IMR-90 (cell line): ENCODE data around the gene CRB1. TPM values are rescaled to one million over a fixed set of nuclear protein-coding genes. Genes with fewer than 3 reads are reported as not detected.

ENCODE experiments used
- ATAC-seq: fragments of 200-7000 bp; cut with Tn5 transposase; 2 replicates; pipeline ENCODE4 v1.9.1; 2020; ENCODE audit warnings: low read depth, mild to moderate bottlenecking, moderate library complexity
- BruUV-seq: library from RNA; stranded (reverse); fragments of 400-500 nt; replicated peaks from 2 replicates; lab custom pipeline; 2021; lab: Mats Ljungman, UMichigan
- CTCF ChIA-PET: fragments of 300-600 bp; formaldehyde crosslinking; extraction: SDS; loops from one replicate; lab custom pipeline; 2021; ENCODE audit warnings: antibody characterized with exemption; lab: Yijun Ruan, JAX
- POLR2A ChIA-PET: fragments of 300-600 bp; sonication (Branson Sonifier 250); formaldehyde crosslinking; loops from one replicate; lab custom pipeline; 2022; ENCODE audit warnings: antibody characterized with exemption; ENCODE audit not compliant: unreplicated experiment; lab: Charles Lee
- DNase-seq: peaks from one replicate; pipeline ENCODE4 v3.0.0; 2013
- H2AFZ ChIP-seq: replicated peaks from 2 replicates; pipeline ENCODE3; 2013; ENCODE audit warnings: low read length, mild to moderate bottlenecking; ENCODE audit not compliant: poor library complexity
- H2AK5ac ChIP-seq: 2 replicates; pipeline ENCODE4 v1.6.1; 2013; ENCODE audit warnings: low read depth, low read length, inconsistent platforms
- H2AK9ac ChIP-seq: replicated peaks from 2 replicates; pipeline ENCODE3; 2013; ENCODE audit warnings: mild to moderate bottlenecking, low read depth, low read length, moderate library complexity; ENCODE audit not compliant: poor library complexity
- H2BK120ac ChIP-seq: 2 replicates; pipeline ENCODE4 v1.6.1; 2013; ENCODE audit warnings: low read depth, low read length, inconsistent platforms
- H2BK15ac ChIP-seq: 3 replicates; pipeline ENCODE4 v1.6.1; 2013; ENCODE audit warnings: low read depth, low read length, inconsistent platforms
- H2BK20ac ChIP-seq: 2 replicates; pipeline ENCODE4 v1.6.1; 2013; ENCODE audit warnings: low read depth, mild to moderate bottlenecking, inconsistent platforms, low read length, moderate library complexity
- H2BK5ac ChIP-seq: 2 replicates; pipeline ENCODE4 v1.6.1; 2013; ENCODE audit warnings: mild to moderate bottlenecking, low read depth, low read length, inconsistent platforms; ENCODE audit not compliant: poor library complexity, severe bottlenecking
- H3K14ac ChIP-seq: replicated peaks from 2 replicates; pipeline ENCODE4 v1.6.1; 2013; ENCODE audit warnings: low read depth, low read length, inconsistent platforms
- H3K18ac ChIP-seq: 2 replicates; pipeline ENCODE4 v1.6.1; 2013; ENCODE audit warnings: low read depth, low read length, control low read depth
- H3K23ac ChIP-seq: 2 replicates; pipeline ENCODE4 v1.6.1; 2013; ENCODE audit warnings: low read depth, low read length, inconsistent platforms
- H3K27ac ChIP-seq: 2 replicates; pipeline ENCODE4 v1.5.1; 2013; ENCODE audit warnings: mild to moderate bottlenecking, control low read depth, low read length; ENCODE audit not compliant: insufficient read depth
- H3K27me3 ChIP-seq: 2 replicates; pipeline ENCODE4 v1.6.1; 2013; ENCODE audit warnings: low read length; ENCODE audit not compliant: control insufficient read depth, insufficient read depth
- H3K36me3 ChIP-seq: 2 replicates; pipeline ENCODE4 v1.6.1; 2013; ENCODE audit warnings: low read length, mixed read lengths; ENCODE audit not compliant: control insufficient read depth, insufficient read depth
- H3K4ac ChIP-seq: 2 replicates; pipeline ENCODE4 v1.6.1; 2013; ENCODE audit warnings: low read depth, low read length, inconsistent platforms
- H3K4me1 ChIP-seq: 2 replicates; pipeline ENCODE4 v1.6.1; 2013; ENCODE audit warnings: low read length, mixed read lengths; ENCODE audit not compliant: control insufficient read depth, insufficient read depth
- H3K4me2 ChIP-seq: 2 replicates; pipeline ENCODE4 v1.6.1; 2013; ENCODE audit warnings: low read depth, mild to moderate bottlenecking, control low read depth, low read length, moderate library complexity
- H3K4me3 ChIP-seq: 2 replicates; pipeline ENCODE4 v1.5.1; 2013; ENCODE audit warnings: low read depth, mild to moderate bottlenecking, control low read depth, low read length, moderate library complexity; ENCODE audit not compliant: insufficient read depth
- H3K56ac ChIP-seq: 2 replicates; pipeline ENCODE4 v1.6.1; 2013; ENCODE audit warnings: low read length, inconsistent platforms; ENCODE audit not compliant: insufficient read depth; ENCODE audit errors: extremely low read depth
- H3K79me1 ChIP-seq, 2 experiments: 2 replicates each; pipeline ENCODE4 v1.6.1; 2013; ENCODE audit warnings: low read length in 2 of 2, inconsistent platforms in 1 of 2, low read depth in 1 of 2
- H3K9ac ChIP-seq: 2 replicates; pipeline ENCODE4 v1.6.1; 2013; ENCODE audit warnings: low read depth, low read length, control low read depth
- H3K9me1 ChIP-seq: 2 replicates; pipeline ENCODE4 v1.6.1; 2013; ENCODE audit warnings: low read length, inconsistent platforms; ENCODE audit not compliant: insufficient read depth
- H3K9me3 ChIP-seq: 2 replicates; pipeline ENCODE4 v1.6.1; 2013; ENCODE audit warnings: low read length; ENCODE audit not compliant: control insufficient read depth, insufficient read depth
- H4K20me1 ChIP-seq: 2 replicates; pipeline ENCODE4 v1.6.1; 2013; ENCODE audit warnings: low read length, inconsistent platforms; ENCODE audit not compliant: insufficient read depth
- H4K5ac ChIP-seq: 2 replicates; pipeline ENCODE4 v1.6.1; 2013; ENCODE audit warnings: mild to moderate bottlenecking, low read depth, low read length, control low read depth
- H4K8ac ChIP-seq, 2 experiments: 2 replicates each; pipeline ENCODE4 v1.6.1; 2013; ENCODE audit warnings: low read depth in 2 of 2, low read length in 2 of 2, control low read depth in 1 of 2, inconsistent platforms in 1 of 2
- H4K91ac ChIP-seq: 2 replicates; pipeline ENCODE4 v1.6.1; 2013; ENCODE audit warnings: low read depth, low read length, inconsistent platforms; ENCODE audit not compliant: insufficient read depth
- CEBPB ChIP-seq: IDR thresholded peaks from 2 replicates; pipeline ENCODE4 v1.6.1; 2012; ENCODE audit warnings: low read depth, low read length, improper control_type of control experiment
- CHD1 ChIP-seq: IDR thresholded peaks from 2 replicates; pipeline ENCODE4 v1.6.1; 2012; ENCODE audit warnings: low read depth, low read length, improper control_type of control experiment
- RAD21 ChIP-seq: IDR thresholded peaks from 2 replicates; pipeline ENCODE4 v1.6.1; 2012; ENCODE audit warnings: low read length, improper control_type of control experiment
- WGBS, 2 experiments: methylation state at CpG; one replicate each; pipeline versions ENCODE4 v1.1.5 to v1.1.7; 2013; ENCODE audit warnings: missing lambda C conversion rate in 2 of 2; ENCODE audit not compliant: insufficient read length in 1 of 2; ENCODE audit errors: extremely low coverage in 2 of 2; 5-methylcytosine and 5-hydroxymethylcytosine counted together
- dilution Hi-C: fragments of 300-500 bp; cut with HindIII; formaldehyde crosslinking; loops from one replicate; pipeline ENCODE4 v1.14.3; 2018; ENCODE audit warnings: low sequenced_read_pairs; ENCODE audit not compliant: unreplicated experiment
- in situ Hi-C: fragments of 300-500 bp; cut with MboI; formaldehyde crosslinking; loops from 3 replicates; pipeline ENCODE4 v1.14.3; 2019; ENCODE audit warnings: low sequenced_read_pairs, inconsistent platforms, mixed read lengths
- intact Hi-C: fragments of 100-400 bp; cut with micrococcal nuclease; formaldehyde crosslinking; loops from 2 replicates; pipeline ENCODE4 v1.10.0; 2022
- polyA plus RNA-seq, 3 experiments: library from polyadenylated mRNA; depleted of rRNA; stranded (reverse); fragments of >200 nt; gene quantifications; 2 replicates each; pipeline ENCODE4 v1.2.3, GENCODE V29; 2012; ENCODE audit warnings: low replicate concordance in 1 of 3
- total RNA-seq: library from RNA; depleted of rRNA; stranded (reverse); fragments of >200 nt; gene quantifications from 2 replicates; pipeline ENCODE4 v1.2.3, GENCODE V29; 2012

The CRB1 gene
- total and polyA plus RNA-seq, 2 of the 4 experiments (the other 2 are of a cell fraction) = not detected

DNA sequence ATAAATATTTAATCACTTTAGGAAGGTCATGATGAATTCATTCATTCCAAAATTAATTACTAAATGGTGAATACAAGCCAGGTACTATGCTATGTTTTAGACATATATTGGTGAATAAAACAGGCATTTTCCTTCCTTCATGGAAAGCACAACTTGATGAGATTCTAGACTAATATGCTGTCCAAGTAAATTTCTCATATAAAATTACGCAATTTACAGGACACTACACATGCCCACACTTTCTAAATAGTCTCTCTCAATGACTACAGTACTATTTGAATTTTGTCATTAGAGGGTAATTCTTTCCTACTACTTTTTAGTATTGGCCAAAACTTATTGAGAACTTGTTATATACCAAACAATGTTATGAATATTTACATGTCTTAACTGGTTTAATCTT, 150.6 kb downstream of the CRB1 start:
- Histone ChIP-seq H3K23ac (no peak overlapping the region), H4K91ac (no peak overlapping the region), H3K79me1 (no peaks in the 10 kb centered on the region), H3K18ac (no peak overlapping the region), H2BK5ac (no peak overlapping the region), H2BK120ac (no peak overlapping the region), H3K4me1 (no peaks in the 10 kb centered on the region), H2BK20ac (no peak overlapping the region), H3K4me3 (no peak overlapping the region), H3K27ac (no peak overlapping the region), H2AFZ (no peak overlapping the region), H3K36me3 (no peaks in the 10 kb centered on the region), H4K8ac (no peak overlapping the region), H3K14ac (no peak overlapping the region), H3K9ac (no peak overlapping the region), H3K4me2 (no peak overlapping the region), H3K9me1 (no peaks in the 10 kb centered on the region), H3K27me3 (peaks cover 1% of the 10 kb centered on the region; the same call in 1 of the 2 replicates), H2AK5ac (no peak overlapping the region), H3K4ac (no peak overlapping the region), H2BK15ac (no peak overlapping the region), H3K56ac (no peak overlapping the region), H2AK9ac (no peak overlapping the region), H3K9me3 (no peaks in the 10 kb centered on the region), H4K5ac (no peak overlapping the region), H4K20me1 (no peaks in the 10 kb centered on the region)
- intact Hi-C loops = no loop called here
- dilution Hi-C loops = no loop called here
- ChIA-PET CTCF (no interaction called here), POLR2A (no interaction called here)
- peak; percentile 53 for TF ChIP-seq CEBPB
- no peak for TF ChIP-seq CHD1
- TF ChIP-seq RAD21 = no peak
- no TSS peak for BruUV-seq
- no CpG with 5 or more reads among the region's 1 CpG for WGBS, 2 experiments
- in situ Hi-C loops = no loop called here
- ATAC-seq = no peak
- DNase-seq = no peak
